Esophagus mucosa (tissue), 1 donor: Measurements from ENCODE around the gene SMARCAD1. TPM values are rescaled to one million over a fixed set of nuclear protein-coding genes. Genes with fewer than 3 reads are reported as not detected.
A peak's percentile ranks its signal among the peaks of the same experiment; 100 is the strongest.
"Not testable (repeated sequence)": the region's sequence is repeated elsewhere in the genome, so short reads cannot be mapped to it uniquely, and the experiment has no call there.

Experiments
- ATAC-seq: fragments of 200-7000 bp; cut with Tn5 transposase; one replicate; pipeline ENCODE4 v1.9.1; 2020
- total RNA-seq: library from RNA; stranded (reverse); gene quantifications from one replicate; pipeline ENCODE4 v1.2.4, GENCODE V29; 2023
- donor health status: DM: yes; HTN: yes; CAD: no.

SMARCAD1 gene
- total RNA-seq, 1 donor from 2014 or later, result 15.3 TPM

DNA sequence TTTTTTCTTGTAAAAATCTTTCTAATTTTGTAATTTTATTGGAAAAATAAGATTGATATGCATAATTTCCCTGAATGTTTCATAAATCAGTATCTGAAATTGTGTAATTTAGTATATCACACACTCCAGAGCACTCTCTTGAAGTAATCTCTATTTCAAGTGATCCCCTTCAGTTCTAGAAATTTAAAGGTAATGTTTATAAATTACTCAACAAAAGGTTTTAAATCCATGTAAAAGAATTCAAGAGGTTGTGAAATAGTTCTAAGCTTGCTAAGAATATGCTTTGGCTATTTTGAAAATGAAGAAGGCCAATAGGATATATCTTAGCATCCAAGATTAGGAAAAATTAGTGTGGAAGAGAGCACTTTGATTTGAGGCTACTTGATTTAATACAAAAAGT, 28.2 kb downstream of the SMARCAD1 start:
- no peak for ATAC-seq

DNA sequence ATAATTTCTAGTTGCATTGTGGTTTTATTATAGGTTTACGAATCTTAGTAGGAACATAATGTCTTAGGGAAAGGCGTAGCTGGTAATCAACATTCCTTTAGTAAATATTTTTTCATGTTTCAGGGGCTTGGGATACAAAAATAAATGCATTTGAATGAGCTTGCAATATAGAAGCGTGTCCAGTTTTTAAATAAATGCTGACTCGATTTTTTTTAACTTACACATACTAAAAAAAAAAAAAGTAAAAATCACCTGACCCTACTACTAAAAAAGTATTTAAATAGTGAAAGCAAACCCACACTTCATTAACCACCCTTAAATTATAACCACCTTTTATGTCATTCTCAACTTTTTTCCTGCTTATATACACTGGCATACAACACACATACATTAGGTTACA, 29.6 kb downstream of the SMARCAD1 start:
- no peak for ATAC-seq

DNA sequence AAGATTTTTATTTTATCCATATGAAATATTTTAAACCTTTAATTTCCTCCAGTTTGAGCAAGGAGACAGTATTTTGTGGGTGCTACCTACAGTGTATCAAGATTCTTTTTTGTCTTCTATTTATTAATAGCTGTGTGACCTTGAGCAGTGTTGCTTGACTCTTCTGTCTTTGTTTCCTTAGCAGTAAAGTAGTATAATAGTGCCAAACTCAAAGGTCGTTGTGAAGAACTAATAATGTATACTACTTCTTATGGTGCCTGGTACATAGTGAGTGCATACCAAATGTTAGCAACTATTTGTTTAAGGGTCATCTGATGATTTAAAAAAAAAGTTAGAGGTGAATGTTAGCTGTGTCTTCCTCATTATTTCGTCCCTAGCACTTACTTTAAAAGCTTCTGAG, 30.5 kb downstream of the SMARCAD1 start:
- ATAC-seq, result no peak

DNA sequence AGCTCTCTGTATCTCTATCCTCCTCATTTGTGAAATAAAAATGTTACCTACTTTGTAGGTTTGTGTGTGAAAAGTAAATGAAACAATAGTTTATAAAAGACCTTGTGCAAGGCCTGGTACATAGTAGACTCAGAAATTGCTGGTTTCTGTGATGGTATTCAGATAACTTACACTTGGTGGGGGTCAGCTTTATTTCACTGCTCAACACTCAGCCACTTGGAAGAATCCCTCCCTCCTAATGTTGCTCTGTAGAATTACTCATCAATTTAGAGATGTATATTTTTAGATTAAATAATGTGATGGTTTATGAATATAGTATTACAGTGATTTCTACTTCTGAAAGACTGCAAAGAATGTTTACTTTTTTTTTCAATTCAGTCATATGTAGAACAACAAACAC, 32.7 kb downstream of the SMARCAD1 start:
- ATAC-seq, result no peak

DNA sequence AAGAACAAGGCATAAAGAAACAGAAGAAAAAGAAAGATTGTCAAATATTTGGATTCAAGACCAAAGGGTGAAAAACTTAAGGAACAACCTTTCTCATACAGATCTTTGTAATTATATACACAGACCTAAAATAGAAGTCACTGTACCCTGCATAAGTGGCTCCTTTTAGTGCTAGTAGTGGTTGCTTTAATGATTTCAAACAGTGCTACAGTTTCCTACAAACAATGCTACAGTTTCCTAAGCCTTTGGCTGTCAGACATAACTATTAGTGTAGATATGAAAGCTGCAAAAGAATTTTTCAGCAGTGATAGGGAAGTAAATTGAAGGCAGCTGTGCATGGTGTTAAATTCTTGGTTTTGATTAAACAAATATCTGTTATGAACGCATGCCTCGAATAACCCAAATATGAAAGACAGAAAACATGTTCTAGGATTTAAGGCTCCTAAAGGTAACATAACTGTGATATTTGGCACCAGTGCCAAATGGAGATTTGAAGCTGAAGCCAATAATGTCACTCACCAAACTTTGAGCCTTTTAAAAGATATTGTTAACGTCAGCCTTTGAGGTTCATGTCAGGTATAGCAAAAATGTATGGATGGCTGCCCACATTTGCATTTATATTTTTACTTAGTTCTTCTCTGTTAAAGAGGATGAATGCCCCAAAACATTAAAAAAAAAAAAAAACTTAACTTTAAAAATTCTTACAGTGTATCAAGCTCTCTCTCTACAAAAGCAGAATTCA, 36.6 kb downstream of the SMARCAD1 start:
- ATAC-seq, result no peak

DNA sequence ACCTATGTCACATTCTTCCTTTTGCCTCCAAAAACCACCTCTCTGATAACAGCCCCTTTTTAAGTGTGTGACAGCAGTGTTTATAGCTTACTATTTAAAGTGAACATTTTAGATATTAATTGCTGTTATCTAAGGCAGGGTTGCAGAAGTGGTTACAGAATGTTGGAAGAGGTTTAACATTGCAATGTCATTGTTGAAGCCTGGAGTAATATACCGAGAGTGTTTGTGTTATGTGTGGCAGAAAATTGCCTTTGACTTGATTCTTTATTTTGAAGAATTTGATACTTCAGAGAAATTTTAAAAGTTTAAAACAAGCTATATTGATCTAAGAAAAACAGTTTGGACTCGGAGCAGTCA, 37.1 kb downstream of the SMARCAD1 start:
- no peak for ATAC-seq

DNA sequence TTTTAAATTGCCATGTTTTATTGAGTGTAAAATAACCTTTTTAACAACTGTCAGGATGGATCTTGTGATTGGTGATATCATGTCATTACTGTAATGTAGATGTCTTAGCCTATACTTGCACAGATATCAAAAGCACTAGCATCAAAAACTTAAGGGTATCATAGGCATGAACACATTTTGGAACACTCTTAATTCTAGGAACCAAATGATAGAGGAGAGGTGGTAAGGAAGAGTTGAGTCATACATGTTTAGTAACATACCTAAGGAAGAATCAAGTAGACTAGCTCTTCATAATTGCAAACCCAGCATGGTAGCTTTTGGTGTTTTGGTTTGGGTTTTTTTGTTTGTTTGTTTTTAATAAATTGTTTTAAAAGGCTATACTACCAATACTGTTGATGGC, 43.4 kb downstream of the SMARCAD1 start:
- ATAC-seq, result no peak

DNA sequence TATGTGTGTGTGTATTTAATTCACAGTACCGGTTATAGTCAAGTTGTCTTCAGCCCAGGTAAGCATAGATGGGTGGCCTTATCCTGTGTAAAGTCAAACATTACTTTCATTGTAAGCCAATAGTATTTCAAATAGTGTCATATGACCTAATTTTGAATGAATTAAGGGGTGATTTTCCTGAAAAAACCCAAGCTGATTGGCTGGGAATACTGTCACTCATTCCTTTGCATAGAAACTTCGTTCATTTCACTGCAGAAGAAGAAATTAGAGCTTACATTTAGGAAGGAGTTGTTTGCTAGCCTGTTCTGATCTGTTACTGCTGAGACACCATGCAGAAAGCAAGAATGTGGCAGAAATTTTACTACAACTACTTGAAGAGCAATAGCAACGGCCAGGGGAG, 45.4 kb downstream of the SMARCAD1 start:
- ATAC-seq, result no peak

DNA sequence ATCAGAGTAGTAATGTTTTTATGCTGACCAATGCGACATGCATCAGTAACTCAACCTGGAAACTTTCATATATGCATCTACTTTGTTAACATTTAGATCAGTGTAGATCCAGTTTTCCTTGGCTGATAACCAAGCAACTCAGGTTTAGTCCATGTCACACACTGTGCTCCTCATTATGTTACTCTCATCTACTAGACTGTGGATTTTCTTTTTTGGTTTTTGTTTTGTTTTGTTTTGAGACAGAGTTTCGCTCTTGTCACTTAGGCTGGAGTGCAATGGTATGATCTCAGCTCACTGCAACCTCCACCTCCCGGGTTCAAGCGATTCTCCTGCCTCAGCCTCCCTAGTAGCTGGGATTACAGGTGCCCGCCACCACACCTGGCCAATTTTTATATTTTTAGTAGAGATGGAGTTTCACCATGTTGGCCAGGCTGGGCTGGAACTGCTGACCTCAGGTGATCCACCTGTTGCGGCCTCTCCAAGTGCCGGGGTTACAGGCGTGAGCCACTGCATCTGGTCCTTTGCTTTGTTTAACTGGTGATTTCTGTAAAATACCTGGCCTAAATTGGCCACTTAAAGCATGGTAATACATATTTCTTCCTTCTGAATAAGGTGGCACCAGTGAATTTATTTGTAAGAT, 48.6 kb downstream of the SMARCAD1 start:
- no peak for ATAC-seq

DNA sequence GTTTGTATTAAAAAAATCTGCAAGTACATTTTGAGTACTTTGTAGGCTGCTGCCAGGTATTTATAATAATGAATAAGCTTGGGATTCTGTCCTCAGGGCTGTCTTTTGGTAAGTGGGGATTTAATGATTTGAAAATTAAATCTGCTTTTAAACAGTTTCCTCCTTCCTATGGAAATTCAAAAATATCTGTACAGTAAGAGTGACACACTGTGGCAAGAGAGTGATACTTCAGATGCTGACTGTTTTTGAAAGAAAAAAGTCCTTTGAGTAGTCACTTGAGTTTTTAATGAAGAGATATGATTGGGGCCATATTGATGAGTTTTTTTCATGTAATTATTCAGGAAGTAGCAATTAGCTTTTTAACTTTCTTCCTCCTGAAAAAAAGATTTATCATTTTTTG, 49.2 kb downstream of the SMARCAD1 start:
- no peak for ATAC-seq

DNA sequence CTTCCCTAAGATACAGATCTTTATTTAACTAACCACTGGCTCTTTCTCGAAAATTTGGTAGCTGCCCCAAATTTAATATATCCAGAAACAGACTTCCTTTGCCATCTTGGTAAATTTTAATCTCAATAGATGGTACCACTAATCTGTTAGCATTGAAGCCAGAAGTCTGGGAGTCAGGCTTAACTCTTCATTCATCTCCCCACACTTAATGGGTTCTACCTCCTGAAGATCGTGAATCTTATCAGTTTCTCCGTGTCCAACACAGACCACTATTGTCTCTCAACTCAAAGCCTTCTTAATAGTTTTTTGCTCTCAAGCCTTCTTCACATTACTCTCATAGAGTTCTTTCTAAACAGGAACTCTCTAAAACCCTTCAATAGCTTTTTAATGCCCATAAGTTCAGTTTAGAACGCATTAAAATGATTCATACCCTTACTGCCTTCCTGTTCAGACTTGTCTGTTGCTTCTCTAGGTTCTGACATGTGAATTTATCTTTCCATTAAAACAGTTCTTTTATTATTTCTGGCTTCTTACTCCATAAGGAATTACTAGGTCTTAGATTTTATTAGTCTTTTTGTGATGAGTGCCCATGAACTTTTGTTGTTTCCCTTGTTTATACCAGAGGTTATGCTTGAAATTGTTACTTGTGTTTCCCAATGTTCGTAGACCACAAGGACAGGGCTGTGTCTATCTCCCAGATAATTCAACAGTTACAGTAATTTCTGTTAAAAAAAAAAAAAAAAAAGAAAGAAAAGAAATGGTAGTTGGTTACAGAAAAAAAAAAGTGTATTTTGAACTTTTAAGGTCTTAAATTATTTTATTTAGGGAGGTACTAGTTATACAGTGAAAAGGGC, 54.7 kb downstream of the SMARCAD1 start:
- ATAC-seq, result peak; percentile 80

DNA sequence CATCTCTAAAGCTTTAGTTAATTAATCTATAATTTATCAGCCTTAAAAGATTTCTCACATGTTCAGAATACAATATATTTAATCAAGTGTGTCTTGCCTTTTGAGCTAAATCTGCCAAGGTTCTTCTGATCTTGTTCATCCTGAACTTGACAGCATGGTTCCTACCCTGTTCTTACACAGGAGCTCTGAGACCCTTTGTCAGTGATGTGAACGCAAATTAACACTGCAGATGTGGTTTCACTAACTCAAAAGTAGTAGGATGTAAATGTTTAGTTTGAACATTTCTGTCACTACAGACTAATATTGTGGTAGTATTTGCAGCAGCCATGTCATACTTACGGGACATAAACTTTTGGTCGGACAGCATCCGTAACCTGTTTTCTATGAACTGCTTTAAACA, 59.4 kb downstream of the SMARCAD1 start:
- no peak for ATAC-seq

DNA sequence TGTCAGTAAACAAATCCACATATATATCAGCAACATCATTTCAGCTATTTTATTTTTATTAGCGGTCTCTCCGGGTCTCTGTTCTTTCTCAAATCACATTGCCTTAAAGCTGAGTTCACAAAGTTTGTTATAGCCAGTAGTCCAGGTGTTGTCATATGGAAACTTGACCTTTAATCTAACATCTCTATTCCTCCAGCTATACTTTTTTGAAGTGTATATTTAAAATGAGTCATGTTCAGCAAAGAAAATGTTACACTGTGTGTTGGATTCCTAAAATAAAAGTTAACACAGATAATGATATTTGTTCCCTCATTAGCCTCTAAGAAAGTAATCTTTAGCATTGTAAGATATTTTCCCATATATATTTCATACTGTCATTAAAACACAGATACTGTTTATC, 63.6 kb downstream of the SMARCAD1 start:
- ATAC-seq, result no peak

DNA sequence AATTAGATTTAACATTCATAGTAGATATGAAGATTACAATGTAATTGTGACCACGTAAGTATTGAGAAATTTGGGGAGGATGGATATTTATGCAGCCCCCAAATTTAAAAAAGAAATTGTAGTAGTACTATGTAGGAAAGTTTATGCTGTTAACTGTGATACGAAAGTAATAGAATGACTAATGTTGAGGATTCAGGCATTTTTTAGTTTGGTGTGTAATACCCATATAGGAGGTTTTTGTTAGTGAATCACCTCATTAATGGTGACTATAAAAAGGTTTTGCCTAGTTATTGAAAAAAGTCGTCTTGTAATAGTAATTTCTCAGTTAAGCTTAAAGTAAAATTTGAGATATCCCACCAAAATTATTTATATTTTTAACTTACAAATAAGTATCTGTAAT, 67.2 kb downstream of the SMARCAD1 start:
- ATAC-seq, result no peak

DNA sequence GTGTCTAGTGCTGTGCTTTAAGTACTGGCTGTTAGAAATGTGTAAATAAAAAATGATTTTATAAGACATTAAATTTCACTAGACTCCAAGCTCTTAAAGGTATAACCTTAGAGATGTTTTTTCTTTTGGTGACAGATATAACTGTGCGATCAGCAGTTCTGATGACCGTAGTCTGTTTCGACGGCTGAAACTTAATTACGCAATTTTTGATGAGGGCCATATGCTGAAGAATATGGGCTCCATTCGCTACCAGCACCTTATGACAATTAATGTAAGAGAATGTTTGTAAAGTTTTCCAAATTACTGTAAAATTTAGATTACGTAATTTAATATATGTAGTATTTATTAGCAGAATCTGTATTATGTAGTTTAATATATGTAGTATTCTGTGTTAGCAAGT, 68.5 kb downstream of the SMARCAD1 start:
- no peak for ATAC-seq

DNA sequence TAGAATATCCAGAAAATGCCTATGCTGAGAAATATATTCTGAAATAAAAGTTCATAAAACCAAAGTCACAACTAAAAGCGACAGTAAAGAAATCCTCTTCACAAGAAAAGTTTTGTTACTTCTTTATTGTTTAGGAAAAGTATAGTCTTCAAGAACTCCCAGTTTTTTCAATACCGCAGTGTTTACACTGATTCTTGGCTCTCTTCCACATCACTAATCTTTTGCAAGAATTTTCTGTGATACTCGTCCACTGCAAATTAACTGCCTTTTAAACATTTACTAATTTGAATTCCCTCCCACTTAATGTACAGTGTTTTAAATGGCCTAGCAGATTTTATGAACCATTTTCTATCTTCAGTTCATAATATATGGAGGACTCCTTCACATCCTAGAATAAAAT, 69.9 kb downstream of the SMARCAD1 start:
- no peak for ATAC-seq

DNA sequence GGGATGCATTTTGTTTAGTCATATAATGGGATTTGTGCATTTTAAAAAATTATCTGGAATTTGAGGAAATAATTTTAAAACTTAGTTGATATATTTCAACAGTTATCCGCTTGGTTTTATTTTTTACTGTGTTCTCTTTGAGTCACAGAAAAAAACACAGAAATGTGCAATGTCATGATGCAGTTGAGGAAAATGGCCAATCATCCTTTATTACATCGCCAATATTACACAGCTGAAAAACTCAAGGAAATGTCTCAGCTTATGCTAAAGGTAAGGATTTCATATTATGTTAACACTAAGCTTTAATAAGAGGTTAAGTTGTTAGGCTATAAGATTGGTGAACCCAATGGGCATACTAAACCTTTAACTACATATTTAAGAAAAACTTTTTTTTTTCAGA, 71.1 kb downstream of the SMARCAD1 start:
- no peak for ATAC-seq

DNA sequence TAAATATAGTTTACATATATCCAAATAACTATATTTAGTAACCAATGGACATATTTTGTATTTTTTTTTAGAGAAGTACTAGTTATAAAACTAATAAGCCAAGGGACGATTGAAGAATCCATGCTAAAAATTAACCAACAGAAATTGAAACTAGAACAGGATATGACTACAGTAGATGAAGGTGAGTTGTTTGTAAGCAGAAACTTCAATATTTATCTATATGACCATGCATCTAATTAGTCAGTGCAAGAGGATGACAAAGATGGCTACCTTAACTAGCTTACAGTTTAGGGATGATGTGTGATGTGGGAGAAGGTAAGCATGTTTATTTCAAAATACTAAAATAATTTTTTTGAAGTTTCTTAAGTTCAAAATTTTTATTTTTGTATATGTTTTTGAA, 77.2 kb downstream of the SMARCAD1 start:
- no peak for ATAC-seq

DNA sequence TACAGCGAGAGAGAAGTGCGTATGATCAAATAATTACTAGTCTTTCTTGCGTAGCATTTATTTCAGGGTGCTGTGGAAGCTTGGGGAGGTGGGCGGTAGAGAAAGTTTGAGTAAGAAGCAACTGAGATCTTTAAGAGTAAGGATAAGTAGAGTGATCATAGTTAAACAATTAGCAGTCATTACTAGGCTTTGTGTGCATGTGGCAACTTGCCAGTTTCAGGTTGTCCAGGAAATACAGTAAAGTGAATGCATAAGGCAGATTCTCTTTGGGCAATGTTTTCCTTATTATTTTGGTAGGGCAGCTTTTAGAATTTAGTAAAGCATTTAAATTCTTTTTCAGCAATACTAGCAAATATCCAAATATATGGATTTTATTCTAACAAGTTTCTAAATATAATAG, 78.0 kb downstream of the SMARCAD1 start:
- no peak for ATAC-seq

DNA sequence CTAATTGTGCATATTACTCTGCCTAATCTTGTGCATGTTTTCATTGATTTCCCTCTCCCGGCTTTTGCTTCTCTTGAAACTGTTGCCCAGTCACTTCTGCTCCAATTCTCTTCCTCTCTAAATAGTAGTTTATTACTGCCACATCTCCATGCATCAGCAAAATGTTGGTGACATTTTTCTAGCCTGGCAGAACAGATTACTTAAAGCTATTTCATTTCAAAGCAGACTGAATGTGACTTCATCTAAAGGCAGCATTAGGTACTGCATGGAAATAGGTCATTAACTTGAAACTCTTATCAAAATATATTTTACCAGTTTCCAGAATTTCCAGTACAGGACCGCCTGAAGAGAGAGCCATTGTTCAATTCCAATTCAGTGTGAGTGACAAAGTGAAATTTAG, 82.6 kb downstream of the SMARCAD1 start:
- ATAC-seq, result no peak

DNA sequence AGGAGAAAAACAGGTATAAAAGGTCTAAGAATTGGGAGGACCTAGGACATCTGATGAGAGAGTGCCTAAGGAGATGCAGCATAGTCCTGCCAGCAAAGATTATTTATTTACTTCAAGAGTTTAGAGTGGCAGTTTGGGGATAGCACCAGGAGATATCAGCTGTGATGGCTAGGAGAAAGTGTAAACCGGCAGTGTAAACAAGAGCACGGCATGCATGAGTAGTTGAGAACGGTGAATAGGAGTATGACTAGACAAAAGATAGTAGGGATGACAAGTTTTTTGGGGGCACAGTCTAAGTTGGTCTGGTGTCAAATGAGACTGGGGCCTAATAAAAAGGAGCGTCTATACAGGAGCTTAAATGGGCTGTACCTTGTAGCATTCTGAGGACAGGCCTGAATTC, 86.3 kb downstream of the SMARCAD1 start:
- not testable (repeated sequence) for ATAC-seq

DNA sequence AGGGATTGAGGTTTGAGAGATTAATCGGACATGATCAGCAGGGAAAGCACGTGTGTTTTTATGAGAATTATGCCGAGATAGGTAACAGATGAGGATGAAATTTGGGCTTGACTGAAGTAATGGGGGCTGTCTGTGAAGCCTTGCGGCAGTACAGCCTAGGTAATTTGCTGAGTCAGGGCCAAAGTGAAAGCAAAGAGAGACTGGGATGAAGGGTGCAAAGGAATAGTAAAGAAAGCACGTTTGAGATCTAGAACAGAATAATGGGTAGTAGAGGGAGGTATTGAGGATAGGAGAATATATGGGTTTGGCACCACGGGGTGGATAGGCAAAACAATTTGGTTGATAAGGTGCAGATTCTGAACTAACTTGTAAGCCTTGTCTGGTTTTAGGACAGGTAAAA, 87.8 kb downstream of the SMARCAD1 start:
- ATAC-seq, result not testable (repeated sequence)

DNA sequence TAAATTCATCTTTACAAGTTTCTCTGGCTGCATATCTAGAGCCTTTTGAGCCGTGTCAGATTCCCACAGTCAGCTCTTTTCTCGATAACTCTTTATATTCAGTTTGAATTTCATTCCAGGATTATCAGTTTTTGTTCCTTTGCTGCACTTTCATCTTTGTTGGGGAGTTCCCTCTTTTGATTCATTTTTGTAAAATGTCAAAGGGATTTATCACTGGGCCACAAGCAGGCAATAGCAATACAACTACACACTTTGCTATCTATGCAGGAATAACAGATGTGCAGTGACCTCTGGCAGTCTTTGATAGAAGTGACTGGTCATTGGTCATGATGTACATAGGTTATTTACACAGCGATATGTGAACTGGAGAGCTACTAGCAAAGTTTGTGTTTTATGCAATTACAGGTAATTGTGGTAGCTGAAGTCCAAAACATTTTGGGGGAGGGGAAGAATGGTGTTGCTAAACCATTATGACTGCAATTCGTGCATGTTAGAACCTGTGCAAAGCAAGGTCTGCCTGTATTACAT, 91.1 kb downstream of the SMARCAD1 start:
- ATAC-seq, result no peak

DNA sequence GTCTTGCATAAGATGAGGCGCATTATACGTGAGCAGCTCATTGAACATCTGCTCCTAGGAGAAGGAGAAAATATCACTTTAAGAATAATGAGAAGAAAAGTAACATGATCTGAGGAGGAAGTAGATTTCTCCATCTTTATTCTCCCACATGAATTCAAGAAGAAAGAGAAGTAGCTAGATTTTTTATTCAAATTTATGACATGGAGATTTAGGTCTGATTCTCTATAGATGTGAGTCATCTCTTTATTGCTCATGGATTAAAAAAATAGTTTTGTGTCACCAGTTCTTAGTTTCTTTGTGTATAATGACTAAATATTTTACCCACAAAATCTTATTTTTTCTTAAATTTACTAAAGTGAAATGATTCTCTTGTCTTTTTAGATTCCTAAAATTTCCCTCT, 94.5 kb downstream of the SMARCAD1 start:
- ATAC-seq, result no peak
